HG03575 (cell line): Measurements from ENCODE around the gene XRRA1.
"Not testable (repeated sequence)": the region's sequence is repeated elsewhere in the genome, so short reads cannot be mapped to it uniquely, and the experiment has no call there.

Experiments used
- ATAC-seq: cut with Tn5 transposase; IDR thresholded peaks from one replicate; pipeline ENCODE4 v1.9.1; 2021; ENCODE audit not compliant: unreplicated experiment, insufficient number of reproducible peaks, low FRiP score; ENCODE audit errors: extremely low read depth

Gene XRRA1

DNA sequence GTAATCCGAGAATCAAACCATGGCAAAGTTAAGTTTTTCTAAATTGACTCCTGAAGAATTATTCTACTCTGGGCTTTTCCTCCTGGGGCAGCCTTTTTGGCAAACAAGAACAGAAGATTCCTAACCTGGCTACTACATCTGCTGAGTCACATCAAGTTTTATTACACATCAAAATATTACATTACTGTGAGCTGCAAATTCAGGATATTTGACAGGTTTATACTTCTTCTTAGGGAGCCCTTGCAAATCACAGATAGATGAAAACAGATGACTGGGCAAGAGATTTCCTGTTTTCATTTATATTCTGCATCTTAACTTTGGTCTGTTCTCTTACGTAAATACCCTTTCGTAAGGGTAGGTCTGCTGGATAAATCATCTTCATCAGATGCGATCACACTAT lies 23.6 kb downstream of the XRRA1 start:
- no peak for ATAC-seq

DNA sequence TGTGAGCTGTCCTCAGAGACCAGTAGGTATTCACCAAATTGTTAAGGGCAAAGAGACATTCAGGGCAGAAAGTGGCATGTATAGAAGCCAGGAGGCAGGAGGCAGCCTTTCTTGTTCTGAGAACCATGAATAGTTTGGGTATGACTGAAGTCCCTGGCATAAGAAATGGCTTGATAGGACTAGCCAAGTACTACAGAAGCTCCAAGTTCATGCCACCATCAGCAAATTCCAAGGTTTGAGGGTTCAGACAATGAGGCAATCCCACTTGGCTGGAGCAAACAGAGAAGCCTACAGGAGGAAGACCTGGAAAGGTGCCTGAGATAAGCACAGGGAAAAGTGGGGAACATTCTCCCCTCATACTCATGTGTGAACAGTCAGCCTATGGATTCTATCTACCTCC lies 25.8 kb downstream of the XRRA1 start:
- ATAC-seq: no peak

DNA sequence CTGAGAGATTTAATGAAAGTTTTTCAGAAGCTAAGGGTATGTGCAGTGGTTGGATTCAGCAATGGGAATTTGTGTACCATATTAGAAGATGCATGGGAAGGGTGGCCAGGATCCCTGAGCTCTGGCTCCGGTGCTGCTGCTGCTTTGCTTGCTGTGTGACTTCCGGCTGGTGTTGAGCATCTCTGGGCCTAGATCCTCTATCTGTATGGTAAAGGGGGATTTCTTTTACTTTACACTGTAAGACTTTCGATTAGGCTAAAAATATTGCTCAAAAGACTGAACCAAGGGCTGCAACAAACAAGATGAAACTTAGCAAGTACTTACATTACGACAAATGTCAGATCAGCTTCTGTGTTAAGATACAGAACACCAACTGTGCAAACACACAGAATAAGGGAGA lies 39.1 kb downstream of the XRRA1 start:
- ATAC-seq: no peak

DNA sequence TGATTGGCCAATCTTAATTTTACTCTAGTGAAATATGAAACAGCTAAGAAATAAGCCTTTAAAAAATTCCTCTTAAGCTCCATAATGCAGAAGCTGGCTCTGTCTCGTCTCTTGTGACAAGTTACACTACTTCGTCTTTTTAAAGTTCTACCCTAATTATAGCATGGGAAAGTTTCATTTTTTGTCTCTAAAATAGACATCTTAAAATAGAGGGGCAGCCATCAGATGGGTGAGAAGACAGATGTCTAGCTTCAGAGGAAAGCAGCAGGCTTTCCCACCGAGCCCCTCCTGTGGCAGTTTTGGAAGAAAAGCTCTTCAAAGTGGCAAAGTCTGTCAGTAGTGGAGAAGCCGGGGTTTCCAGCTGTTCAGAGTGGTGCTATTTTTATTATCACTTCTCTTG lies 39.5 kb downstream of the XRRA1 start:
- no peak for ATAC-seq

DNA sequence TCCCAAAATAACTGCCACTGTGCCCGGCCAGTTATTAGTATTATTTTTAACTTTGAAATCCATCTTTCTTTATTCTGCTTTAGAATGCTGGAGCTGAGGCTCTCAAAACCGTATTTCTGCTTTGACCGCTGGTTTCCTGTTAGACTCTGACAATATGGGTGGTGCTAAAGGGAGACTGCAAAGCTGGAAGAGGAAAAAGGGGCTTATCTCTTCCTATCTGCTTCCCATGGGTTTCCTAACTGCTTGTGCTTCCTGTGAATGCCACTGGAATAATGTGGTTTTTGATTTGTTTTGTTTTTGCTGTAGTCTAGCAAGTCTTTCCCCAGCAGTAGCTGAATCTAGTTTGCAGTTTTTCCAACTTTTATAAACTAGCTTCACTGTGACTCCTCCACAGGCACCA lies 43.6 kb downstream of the XRRA1 start:
- ATAC-seq: no peak

DNA sequence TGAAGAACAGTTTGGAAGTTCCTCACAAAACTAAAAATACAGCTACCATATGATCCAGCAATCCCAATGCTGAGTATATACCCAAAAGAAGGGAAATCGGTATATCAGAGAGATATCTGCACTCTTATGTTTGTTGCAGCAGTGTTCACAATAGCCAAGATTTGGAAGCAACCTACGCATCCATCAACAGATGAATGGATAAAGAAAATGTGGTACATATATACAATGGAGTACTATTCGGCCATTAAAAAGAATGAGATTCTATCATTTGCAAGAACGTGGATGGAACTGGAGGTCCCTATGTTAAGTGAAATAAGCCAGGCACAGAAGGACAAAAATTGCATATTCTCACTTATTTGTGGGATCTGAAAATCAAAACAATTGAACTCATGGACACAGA lies 46.5 kb downstream of the XRRA1 start:
- ATAC-seq: no peak

DNA sequence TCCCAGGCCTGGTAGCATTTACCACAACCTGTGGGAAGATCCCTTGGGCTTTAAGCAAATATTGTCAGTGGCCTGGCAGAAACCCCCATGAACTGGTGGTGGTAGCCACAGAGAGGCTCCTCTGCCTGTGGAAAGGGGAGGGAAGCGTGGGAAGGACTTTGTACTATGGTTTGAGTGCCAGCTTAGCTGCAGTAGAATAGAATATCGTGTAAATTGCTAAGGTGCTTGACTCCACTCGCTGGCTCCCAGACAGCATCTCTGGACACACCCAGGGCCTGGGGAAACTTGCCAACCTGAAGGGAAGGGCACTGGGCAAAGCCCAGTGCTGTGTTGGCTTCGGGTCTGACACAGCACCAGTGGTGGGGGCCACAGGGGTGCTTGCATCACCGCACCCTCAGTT lies 52.6 kb downstream of the XRRA1 start:
- no peak for ATAC-seq

DNA sequence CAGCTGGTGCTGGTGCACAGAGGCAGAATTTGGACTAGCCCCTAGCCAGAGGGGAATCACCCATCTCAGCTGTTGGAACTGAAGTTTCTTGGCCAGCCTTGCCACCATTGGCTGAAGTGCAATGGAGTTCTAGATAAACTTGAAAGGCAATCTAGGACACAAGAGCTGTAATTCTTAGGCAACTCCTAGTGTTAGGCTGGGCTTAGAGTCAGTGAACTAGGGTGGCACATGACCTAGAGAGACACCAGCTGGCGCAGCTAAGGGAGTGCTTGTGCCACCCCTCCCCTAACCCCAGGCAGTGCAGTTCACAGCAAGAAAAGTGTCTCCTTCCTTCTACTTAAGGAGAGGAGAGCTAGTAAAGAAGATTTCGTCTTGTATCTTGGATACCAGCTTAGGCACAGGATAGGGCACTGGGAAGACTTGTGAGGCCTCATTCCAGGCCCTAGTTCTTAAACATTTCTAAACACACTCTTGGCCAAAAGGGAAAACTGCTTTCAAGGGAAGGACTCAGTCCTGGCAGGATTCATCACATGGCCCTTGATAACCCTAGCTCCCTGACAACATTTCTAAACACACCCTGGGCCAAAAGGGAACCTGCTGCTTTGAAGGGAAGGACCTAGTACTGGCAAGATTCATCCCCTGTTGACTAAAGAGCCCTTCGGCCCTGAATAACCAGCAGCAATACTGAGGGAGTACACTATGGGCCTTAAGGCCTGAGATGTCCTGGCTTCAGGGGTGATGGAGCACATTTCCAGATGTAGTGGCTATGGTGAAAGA lies 53.4 kb downstream of the XRRA1 start:
- no peak for ATAC-seq

DNA sequence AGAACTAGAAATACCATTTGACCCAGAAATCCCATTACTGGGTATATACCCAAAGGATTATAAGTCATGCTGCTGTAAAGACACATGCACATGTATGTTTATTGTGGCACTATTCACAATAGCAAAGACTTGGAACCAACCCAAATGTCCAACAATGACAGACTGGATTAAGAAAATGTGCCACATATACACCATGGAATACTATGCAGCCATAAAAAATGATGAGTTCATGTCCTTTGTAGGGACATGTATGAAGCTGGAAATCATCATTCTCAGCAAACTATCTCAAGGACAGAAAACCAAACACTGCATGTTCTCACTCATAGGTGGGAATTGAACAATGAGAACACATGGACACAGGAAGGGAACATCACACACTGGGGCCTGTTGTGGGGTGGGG lies 55.9 kb downstream of the XRRA1 start:
- not testable (repeated sequence) for ATAC-seq

DNA sequence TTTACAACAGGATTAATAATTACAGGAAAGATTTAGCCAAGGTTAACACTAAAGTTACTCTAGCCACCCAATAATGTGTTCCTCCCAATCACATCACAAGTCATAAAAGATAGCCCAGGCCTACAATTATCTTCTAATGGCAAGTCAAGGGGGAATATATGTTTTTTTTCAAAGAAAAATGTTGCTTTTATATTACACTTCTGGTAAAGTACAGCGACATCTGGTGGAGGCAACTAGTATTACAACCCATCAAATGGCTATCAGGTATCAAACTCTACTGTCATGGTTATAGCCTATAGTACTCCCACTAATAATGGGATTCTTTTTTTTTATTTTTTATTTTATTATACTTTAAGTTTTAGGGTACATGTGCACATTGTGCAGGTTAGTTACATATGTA lies 71.8 kb downstream of the XRRA1 start:
- ATAC-seq: no peak

DNA sequence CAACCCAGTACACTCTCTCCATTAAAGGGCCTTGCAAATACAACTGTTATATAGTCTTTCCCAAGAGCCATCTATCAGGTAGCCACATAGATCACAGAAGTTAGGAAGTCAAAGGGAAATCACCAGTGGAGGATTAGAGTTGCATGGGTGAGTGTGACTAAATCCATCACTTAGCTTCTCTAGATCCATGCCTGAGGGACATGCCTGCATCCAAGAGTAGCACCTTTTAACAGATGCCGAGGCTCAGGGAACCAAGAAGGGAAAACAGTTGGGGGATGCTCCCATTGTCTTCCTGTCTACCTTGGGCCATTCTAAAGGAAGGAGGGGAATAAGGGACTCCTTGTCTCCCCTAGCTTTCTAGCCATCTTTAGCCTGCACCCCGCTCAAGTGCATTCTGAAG lies 77.9 kb downstream of the XRRA1 start:
- no peak for ATAC-seq

DNA sequence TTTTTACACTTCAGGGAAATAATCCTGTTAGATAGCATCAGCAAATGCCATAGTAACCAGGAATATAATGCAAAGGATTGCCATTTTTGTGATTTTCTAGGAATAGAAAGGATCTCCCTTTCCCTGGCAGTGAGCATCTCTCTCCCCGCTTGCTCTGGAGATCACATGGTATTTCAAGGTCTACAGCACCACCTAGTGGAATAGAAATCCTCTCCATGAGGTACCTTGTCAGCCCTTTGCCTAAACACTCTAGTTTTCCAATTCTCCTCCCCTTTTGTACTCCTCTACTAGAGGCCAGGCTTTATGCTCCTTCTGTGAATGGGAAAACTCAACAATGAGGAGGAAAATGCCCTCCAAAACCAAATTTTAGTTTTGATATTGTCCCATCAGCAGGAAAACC lies 78.4 kb downstream of the XRRA1 start:
- no peak for ATAC-seq

DNA sequence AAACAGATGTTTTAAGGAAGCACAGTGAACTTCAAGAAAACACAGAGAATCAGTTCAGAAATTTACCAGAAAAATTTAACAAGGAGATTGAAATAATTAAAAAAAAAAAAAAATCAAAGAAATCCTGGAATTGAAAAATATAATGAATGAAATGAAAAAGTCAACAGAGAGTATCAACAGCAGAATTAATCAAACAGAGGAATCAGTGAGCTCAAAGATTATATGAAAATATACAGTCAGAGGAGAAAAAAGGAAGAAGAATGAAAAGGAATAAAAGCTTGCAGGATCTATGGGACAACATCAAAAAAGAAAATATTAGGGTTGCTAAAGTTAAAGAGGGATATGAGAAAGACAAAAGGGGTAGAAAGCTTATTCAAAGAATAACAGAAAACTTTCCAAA lies 82.3 kb downstream of the XRRA1 start:
- ATAC-seq: no peak

DNA sequence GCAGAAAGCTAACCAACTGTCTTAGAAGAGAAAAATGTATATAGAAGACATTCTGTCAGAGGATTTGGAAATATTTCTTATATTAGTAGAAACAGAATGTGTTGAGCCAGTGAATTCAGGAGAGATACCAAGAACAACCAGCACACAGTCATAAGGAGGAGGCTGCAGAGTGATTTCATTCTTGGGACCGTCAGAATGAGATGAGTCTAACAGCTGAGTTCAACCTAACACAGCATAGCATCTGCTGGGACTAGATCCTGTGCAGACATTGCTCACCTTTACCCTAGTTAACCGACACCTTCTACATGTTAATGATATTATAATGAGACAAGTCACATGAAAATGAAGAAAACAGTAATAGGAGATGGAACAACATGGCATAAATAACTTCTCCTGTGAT lies 85.5 kb downstream of the XRRA1 start:
- no peak for ATAC-seq

DNA sequence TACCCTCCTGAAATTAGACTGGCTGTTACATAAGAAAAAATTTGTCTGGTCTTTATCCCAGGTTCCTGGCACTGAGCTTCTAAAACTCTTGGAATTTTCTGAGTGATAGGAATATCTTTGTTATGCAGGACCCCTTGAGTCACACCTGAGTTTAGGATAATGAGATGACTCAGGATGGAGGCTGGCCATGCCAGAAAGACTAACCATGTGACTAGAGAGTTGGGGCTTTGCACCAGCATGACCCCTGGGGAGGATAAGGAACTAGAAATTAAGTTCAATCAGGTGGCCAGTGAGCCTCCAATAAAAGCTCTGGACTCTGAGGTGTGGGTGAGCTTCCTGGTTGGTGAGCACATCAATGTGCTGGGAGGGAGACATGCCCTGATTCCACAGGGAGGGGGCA lies 88.1 kb downstream of the XRRA1 start:
- ATAC-seq: no peak

DNA sequence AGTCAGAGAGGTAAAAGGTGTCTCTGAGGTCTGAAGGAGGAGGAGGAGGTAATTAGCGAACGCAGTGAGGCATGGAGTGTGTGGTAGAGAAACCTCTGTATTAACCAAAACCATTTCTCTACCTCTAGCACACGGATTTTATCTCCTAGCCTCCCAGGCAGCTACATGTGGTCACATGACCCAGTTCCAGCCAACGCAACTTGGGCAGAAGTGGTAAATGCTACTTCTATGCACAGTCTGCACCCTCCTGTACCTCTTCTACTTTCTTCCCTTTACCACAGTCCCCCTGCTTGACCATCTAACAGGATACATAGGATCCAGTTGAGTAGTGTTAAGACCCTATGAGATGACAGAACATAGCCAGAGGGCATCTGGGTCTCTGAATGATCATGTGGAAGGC lies 95.7 kb downstream of the XRRA1 start:
- ATAC-seq: no peak

DNA sequence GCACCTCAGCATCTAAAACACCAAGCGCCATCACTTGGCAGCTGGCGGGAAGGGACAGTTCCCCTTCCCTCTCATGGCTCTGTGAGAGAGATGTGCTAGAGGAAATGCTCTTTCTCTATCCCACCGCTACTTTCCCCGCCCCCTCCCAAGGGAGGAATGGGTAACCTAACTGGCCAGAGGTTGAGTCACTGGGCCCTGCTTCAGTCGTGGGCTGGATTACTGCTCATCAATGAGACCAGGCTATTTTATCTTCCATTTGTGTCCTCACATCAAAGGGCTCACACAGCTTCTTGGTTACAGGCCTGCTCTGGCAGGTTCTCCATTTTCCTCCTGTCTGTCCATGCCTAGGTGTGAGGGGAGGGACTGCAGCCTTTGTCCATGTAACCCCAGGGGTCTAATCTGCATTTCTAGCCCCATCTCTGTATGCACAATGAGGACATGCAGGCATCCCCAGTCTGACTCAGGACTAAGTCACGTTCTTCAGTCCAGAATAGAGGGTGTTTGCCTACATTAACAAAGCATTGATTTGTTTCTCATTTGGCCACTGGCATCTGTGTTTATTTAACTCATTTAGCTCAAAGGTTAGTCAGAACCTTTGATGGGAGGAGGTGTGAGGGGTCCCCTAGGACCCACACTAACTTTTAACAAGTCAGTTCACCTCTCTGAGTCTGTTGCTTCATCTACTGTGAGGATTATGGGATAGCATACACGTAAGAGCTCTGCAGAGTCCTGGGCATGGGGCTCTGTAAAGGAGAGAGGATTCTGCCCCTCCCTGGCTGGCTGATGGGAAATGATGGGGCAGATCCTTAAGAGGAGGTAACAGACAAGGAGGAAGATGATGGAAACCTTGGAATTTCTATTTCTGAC lies 99.1 kb downstream of the XRRA1 start:
- ATAC-seq: no peak

DNA sequence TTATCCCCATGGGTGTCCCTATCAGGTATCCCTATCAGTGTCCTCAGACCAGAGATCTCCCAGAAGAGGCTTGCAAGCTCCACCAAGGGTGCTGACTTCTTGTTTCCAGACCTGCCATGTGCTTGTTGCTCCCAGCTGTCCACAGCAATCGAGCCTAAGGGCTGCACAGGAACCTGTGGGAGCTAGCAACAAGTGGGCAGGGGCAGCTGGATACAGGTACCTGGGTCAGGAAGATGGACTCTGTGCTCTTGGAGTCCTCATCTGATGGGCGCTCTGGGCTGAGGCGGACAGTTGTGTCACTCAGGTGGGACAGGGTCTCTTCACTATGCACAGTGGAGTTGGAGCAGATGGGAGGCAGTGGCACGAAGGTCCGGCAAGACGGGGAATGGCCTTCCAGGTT lies 101.0 kb downstream of the XRRA1 start:
- ATAC-seq: no peak

DNA sequence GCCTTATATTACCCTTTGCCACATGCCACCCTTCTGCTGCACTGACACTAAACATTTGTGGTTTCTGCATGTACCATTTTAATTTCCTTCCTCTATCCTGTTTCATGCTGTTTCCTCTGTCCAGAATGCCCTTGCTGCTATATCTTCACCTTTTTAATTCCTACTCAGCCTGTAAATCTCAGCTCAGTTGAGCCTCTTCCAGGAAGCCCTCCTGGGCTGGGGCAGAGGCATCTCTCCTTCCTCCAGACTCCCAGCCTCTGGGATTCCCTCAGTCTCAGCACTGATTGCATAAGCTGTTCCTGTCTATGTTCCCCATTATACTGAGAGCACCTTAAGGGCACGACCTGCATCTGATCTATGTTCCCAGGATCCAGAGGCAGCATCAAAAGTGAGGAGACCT lies 101.5 kb downstream of the XRRA1 start:
- no peak for ATAC-seq

DNA sequence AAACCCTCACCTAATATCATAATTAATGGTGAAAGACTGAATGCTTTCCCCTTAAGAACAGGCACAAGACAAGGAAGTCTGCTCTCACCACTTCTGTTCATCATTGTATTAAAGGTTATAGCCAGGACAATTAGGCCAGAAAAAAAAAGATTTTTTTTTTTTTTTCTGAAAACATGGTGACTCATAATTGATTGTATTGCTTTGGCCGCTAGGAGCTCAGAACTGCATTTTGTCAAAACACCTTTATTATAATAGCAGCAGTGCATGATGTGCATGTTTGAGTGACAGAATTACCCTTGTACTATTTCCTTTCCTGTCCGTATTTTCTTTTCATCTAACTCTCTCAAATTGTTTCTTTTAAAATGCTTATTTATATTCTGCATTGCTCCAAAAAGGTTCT lies 102.1 kb downstream of the XRRA1 start:
- no peak for ATAC-seq
